Measurements from ENCODE around the gene NEU4. TPM values are rescaled to one million over a fixed set of nuclear protein-coding genes. Genes with fewer than 3 reads are reported as not detected.

The NEU4 gene
- total and polyA plus RNA-seq, 8 donors = 0.31 to 0.42 TPM; not detected in 6

DNA sequence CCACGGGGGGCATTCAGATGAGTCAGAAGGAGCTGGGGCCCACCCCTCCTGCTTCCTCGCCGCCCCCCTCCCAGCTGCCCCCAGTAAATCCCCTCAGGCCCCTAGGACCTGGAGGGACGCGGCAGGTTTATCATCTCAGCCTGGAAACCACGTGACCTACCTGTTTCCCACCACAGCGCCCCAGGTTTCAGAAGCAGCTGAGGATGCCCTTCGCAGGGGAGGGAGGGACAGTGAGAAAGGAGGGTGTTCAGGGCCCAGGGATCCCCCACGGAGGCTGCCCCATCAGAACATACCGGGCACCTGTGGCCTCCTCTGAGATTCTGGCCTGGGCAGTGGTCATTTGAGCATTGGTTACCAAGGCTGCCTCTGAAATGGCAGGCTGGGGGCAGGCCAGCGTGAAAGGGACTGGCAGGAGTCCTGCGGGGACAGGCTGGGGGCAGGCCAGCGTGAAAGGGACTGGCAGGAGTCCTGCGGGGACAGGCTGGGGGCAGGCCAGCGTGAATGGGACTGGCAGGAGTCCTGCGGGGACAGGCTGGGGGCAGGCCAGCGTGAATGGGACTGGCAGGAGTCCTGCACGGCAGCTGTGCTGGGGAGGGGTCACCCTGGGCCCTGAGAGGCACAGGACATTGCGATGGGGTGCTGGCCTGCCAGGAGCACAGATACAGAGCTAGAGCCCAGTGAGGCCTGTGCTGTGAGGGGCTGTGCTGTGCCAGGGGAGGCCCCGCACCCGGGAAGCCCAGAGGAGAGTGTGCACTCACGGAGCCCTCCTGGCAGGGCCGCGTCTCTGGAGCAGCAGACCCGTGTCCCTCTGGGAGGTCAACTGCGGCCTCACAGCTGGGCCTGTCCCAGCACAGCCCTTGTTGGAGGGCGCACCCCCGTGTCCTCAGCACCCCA, 1.6 kb downstream of the NEU4 start:
- Histone ChIP-seq H3K4me1 (no peaks in the 10 kb centered on the region), H3K27ac (no peak overlapping the region), H3K4me3 (no peak overlapping the region), H3K36me3 (no peaks in the 10 kb centered on the region), H3K9me3 (no peaks in the 10 kb centered on the region), H3K27me3 (no peaks in the 10 kb centered on the region)
- peak in 1 of 4 donors; percentile 7 for ATAC-seq
- intact Hi-C loops (cut with DNase I) = no loop called here
- 69 to 75% methylated on average over 26 to 28 of the region's 28 CpGs for WGBS, 2 donors
- DNase-seq = peak in 3 of 6 donors; percentile 24 to 56 (median 35)
- no peak for FAIRE-seq
- TF ChIP-seq, protein P1, sequence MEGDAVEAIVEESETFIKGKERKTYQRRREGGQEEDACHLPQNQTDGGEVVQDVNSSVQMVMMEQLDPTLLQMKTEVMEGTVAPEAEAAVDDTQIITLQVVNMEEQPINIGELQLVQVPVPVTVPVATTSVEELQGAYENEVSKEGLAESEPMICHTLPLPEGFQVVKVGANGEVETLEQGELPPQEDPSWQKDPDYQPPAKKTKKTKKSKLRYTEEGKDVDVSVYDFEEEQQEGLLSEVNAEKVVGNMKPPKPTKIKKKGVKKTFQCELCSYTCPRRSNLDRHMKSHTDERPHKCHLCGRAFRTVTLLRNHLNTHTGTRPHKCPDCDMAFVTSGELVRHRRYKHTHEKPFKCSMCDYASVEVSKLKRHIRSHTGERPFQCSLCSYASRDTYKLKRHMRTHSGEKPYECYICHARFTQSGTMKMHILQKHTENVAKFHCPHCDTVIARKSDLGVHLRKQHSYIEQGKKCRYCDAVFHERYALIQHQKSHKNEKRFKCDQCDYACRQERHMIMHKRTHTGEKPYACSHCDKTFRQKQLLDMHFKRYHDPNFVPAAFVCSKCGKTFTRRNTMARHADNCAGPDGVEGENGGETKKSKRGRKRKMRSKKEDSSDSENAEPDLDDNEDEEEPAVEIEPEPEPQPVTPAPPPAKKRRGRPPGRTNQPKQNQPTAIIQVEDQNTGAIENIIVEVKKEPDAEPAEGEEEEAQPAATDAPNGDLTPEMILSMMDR (IDR thresholded peaks at IDR 0.05) = no peak

DNA sequence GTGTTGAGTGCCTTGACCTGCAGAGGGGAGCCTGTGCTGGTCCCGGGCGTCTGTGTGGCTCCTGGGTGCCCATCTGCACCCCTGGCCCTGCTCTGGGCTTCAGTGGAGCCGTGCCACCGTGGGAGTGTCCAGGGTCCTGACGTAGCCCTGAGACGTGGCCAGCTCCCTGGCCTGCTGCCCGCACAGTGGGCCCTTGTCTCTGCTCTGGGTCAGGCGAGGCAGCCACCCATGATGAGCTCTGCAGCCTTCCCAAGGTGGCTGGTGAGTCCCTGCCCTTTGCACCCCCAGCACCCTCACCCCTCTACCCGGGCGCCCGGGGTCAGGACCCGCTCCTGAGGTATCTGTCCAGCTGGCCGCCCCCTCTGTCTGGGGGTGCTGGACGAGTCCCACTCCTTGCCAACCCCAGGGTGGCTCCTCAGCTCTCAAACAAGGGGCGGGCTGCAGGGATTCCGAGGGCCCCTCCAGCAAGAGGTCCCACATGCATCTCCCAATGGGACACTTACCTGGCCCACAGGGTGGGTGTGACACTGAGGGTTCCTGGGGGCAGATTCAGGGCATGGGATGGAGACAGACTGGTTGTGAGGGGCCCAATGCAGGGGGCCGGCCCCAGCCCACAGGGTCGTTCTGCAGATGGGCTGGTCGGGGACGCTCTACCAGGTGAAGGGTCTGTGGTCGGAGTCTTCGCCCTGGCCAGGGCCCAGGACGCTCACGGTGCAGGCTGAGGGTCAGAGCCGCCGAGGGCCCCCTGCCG, 2.4 kb downstream of the NEU4 start:
- Histone ChIP-seq H3K9me3 (no peaks in the 10 kb centered on the region), H3K4me3 (no peak overlapping the region), H3K36me3 (no peaks in the 10 kb centered on the region), H3K4me1 (no peaks in the 10 kb centered on the region), H3K27me3 (no peaks in the 10 kb centered on the region), H3K27ac (no peak overlapping the region)
- no peak for FAIRE-seq
- TF ChIP-seq, protein P1 (IDR thresholded peaks at IDR 0.05) = no peak
- intact Hi-C loops (cut with DNase I) = no loop called here
- DNase-seq = peak in 5 of 6 donors; percentile 11 to 72 (median 27)
- peak in 2 of 4 donors; percentile 13 to 20 for ATAC-seq
- 69 to 76% methylated on average over 26 to 27 of the region's 27 CpGs for WGBS, 2 donors

DNA sequence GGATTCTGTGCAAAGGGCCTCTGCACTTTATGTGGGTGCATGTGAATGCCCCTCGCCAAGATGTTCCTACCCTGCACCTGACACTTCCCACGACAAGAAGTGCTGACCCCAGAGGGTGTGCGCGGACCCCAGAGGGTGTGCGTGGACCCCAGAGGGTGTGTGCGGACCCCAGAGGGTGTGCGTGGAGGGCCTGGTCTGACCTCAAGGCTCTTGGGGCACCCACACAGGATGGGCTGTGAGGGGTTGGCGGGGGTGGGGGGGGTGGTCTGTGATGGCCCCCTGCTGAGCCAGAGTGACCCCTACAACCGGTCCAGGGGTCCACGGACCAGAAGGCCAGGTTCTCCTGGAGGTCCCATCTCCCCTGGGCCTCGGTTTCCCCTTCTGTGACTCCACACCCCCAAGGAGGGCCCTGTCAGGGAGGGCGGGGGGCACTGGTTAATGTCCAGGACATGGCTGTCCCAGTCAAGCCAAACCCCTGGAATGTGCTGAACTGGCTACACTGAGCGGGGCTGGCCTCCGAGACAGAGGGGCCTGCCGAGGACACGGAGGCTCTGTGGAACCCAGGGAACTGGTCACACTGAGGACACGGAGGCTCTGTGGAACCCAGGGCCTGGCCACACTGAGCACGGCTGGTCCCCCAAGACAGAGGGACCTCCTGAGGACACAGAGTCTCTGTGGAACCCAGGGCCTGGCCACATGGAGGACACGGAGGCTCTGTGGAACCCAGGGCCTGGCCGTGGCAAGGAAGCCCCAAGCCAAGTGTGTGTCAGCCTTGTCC, 3.1 kb downstream of the NEU4 start:
- Histone ChIP-seq H3K9me3 (no peaks in the 10 kb centered on the region), H3K27me3 (no peaks in the 10 kb centered on the region), H3K4me3 (no peak overlapping the region), H3K4me1 (no peaks in the 10 kb centered on the region), H3K27ac (no peak overlapping the region), H3K36me3 (no peaks in the 10 kb centered on the region)
- DNase-seq = peak in 3 of 6 donors; percentile 21 to 57 (median 51)
- no peak for ATAC-seq
- FAIRE-seq = no peak
- 71 to 77% methylated on average over 20 of the region's 20 CpGs for WGBS, 2 donors
- intact Hi-C loops (cut with DNase I) = no loop called here
- TF ChIP-seq, protein P1 (IDR thresholded peaks at IDR 0.05) = no peak

DNA sequence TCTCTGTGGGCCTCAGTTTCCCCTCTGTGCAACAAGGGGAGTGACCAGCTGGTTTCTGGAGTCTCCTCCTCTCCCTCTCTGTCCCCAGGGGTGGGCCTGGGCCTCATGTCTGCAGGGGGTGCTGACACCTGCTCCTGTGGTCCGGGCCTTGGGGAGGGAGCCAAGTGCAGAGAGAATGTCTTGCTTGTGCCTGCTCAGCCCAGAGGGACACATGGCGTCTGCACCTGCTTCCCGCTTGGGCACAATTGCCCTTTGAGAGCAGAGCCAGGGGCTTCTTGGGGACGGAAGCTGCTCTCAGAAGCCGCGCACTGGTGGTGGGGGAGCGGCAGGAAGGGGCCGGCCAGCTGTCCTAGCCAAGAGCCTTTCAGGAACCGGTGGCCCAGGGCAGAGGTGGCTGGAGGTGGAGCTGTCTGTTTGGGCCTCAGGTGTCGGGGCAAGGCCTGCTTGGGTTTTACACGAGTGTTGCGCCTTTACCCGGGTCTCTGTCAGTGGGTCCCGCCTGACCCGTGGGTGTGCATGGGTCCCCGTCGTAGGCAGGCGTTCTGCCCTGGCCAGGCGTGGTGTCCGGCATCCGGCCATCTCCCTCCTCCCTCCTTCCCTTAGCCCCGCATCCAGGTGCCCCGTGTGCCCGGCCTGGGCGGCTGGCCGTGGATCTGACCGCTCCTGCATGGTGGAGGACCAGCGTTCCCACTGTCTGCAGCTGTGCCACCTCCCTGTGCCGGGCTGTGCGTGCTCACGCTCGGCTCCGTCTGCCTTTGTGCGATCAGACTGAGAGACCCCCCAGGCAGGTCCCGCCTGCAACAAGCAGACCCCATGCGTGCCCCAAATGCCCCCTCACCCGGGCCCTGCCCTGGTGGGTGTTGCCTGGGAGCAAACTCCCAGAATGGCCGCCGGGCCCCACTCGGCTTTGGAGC, 4.0 kb downstream of the NEU4 start:
- H3K27ac ChIP-seq = no peak overlapping the region
- H3K4me1 ChIP-seq = no peaks in the 10 kb centered on the region
- no peak overlapping the region for H3K4me3 ChIP-seq
- intact Hi-C loops (cut with DNase I) = no loop called here
- H3K9me3 ChIP-seq = no peaks in the 10 kb centered on the region
- FAIRE-seq = no peak
- TF ChIP-seq, protein P1 (IDR thresholded peaks at IDR 0.05) = no peak
- no peak for ATAC-seq
- no peaks in the 10 kb centered on the region for H3K36me3 ChIP-seq
- peak in 3 of 6 donors; percentile 13 to 70 (median 51) for DNase-seq
- WGBS, 2 donors = 74 to 79% methylated on average over 35 to 40 of the region's 40 CpGs
- no peaks in the 10 kb centered on the region for H3K27me3 ChIP-seq

Data from pancreas (tissue), 10 donors.